CD4-positive, alpha-beta T cell treated with Interleukin-15 for 4 hours (primary cell): ENCODE data around the gene TGM6.
"Not testable (repeated sequence)": the region's sequence is repeated elsewhere in the genome, so short reads cannot be mapped to it uniquely, and the experiment has no call there.

Source experiments
- DNase-seq: peaks from one replicate; pipeline ENCODE4 v3.0.0-alpha.2; 2020; ENCODE audit warnings: low spot score

The TGM6 gene

GRCh38 chr20:2398449-2398848, 17.7 kb downstream of the TGM6 start:
- no peak for DNase-seq

- no peak for DNase-seq
These were observed 18.7 kb downstream of the TGM6 start for GRCh38 chr20:2399390-2399789.

GRCh38 chr20:2400290-2400689, 19.6 kb downstream of the TGM6 start:
- DNase-seq: no peak

- DNase-seq: no peak
These were observed 20.8 kb downstream of the TGM6 start for GRCh38 chr20:2401527-2401926.

- no peak for DNase-seq
These were observed 21.7 kb downstream of the TGM6 start for GRCh38 chr20:2402271-2402980.

GRCh38 chr20:2403291-2404052, 22.8 kb downstream of the TGM6 start:
- no peak for DNase-seq

- DNase-seq: no peak
These were observed 25.0 kb downstream of the TGM6 start for GRCh38 chr20:2405693-2406065.

GRCh38 chr20:2407355-2407754, 26.7 kb downstream of the TGM6 start:
- not testable (repeated sequence) for DNase-seq

- no peak for DNase-seq
These were observed 27.4 kb downstream of the TGM6 start for GRCh38 chr20:2408111-2408510.

- DNase-seq: no peak
These were observed 36.0 kb downstream of the TGM6 start for GRCh38 chr20:2416541-2417212.

GRCh38 chr20:2417213-2417541, 36.5 kb downstream of the TGM6 start:
- DNase-seq: no peak

GRCh38 chr20:2418388-2418787, 37.7 kb downstream of the TGM6 start:
- DNase-seq: no peak

GRCh38 chr20:2420510-2420909, 39.8 kb downstream of the TGM6 start:
- DNase-seq: no peak

- DNase-seq: no peak
These were observed 40.5 kb downstream of the TGM6 start for GRCh38 chr20:2421247-2421646.

GRCh38 chr20:2429051-2429450, 48.4 kb downstream of the TGM6 start:
- no peak for DNase-seq

GRCh38 chr20:2430538-2430937, 49.8 kb downstream of the TGM6 start:
- DNase-seq: no peak

GRCh38 chr20:2431185-2431584, 50.5 kb downstream of the TGM6 start:
- DNase-seq: no peak

GRCh38 chr20:2446845-2447244, 66.1 kb downstream of the TGM6 start:
- no peak for DNase-seq

- no peak for DNase-seq
These were observed 68.7 kb downstream of the TGM6 start for GRCh38 chr20:2449386-2449785.

- no peak for DNase-seq
These were observed 70.7 kb downstream of the TGM6 start for GRCh38 chr20:2451422-2451821.

- DNase-seq: peak; percentile 64
These were observed 71.4 kb downstream of the TGM6 start for GRCh38 chr20:2451939-2452732.

- no peak for DNase-seq
These were observed 73.1 kb downstream of the TGM6 start for GRCh38 chr20:2453792-2454191.
